ENCODE results near the gene HMGCR.
A peak's percentile ranks its signal among the peaks of the same experiment; 100 is the strongest.
"Not testable (repeated sequence)": the region's sequence is repeated elsewhere in the genome, so short reads cannot be mapped to it uniquely, and the experiment has no call there.

HMGCR gene

DNA sequence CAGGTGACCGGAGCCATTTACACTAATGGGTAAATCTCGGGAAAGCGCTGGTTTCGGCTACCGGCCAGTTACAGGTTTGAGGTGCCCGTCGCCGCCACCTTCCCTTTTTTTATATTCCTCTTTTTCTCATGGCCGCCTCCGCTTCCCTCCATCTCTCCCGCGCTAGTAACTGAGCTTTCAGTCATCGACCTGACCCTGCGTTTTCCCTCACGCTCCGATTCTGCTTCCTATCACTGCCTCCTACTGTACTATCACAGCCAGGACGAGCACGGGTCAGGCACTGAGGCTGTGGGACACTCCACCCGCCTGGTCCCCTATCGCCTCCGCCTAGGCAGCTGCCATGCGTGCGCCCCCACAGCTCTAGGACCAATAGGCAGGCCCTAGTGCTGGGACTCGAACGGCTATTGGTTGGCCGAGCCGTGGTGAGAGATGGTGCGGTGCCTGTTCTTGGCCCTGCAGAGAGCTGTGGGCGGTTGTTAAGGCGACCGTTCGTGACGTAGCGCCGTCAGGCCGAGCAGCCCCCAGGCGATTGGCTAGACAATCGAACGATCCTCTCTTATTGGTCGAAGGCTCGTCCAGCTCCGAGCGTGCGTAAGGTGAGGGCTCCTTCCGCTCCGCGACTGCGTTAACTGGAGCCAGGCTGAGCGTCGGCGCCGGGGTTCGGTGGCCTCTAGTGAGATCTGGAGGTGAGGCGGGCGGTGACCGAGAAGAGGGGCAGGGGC is at the start of gene HMGCR:
TSS of gene HMGCR (plus strand) at position 606 of the 722 bp plus-strand sequence. CDS start 5,386 bp downstream, outside the sequence.
- TF ChIP-seq, protein P1, sequence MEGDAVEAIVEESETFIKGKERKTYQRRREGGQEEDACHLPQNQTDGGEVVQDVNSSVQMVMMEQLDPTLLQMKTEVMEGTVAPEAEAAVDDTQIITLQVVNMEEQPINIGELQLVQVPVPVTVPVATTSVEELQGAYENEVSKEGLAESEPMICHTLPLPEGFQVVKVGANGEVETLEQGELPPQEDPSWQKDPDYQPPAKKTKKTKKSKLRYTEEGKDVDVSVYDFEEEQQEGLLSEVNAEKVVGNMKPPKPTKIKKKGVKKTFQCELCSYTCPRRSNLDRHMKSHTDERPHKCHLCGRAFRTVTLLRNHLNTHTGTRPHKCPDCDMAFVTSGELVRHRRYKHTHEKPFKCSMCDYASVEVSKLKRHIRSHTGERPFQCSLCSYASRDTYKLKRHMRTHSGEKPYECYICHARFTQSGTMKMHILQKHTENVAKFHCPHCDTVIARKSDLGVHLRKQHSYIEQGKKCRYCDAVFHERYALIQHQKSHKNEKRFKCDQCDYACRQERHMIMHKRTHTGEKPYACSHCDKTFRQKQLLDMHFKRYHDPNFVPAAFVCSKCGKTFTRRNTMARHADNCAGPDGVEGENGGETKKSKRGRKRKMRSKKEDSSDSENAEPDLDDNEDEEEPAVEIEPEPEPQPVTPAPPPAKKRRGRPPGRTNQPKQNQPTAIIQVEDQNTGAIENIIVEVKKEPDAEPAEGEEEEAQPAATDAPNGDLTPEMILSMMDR (conservative IDR thresholded peaks at IDR 0.05; ENCODE audit: low read depth), result peak; percentile 81
- peak within 1 kb of the TSS; percentile 95 for H3K27ac ChIP-seq
- peak; percentile 97 for DNase-seq (ENCODE audit: low spot score)
- ChIA-PET CTCF (interaction anchor here (0.6 to 1.3 kb wide), 7 partner anchors 19 to 412 kb away, joined by 3 to 7 read pairs (median 3); partner anchors contain the start of gene ANKRD31), POLR2A (ENCODE audit: low non-redundant PET) (interaction anchor here (0.5 to 1.0 kb wide), 6 partner anchors 13 to 669 kb away, joined by 3 to 7 read pairs (median 3); partner anchors contain the start of gene ANKRD31)

DNA sequence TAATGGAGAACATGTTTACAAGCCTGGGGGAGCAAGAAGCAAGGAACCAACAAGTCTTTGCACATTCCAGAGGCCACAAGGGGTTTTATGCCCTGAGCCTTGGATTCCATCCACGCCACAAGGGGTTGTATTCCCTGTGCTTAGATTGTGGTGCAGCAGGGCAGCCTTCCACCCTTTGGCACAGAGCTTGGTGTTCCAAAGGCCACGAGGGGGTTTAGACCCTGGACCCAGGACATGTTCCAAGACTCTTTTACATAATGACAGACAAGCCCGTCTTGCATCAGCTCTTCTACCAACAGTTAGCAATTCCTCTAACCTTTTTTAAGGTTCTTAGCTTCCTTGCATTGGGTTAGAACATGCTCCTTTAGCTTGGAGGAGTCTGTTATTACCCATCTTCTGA is 45.2 kb upstream of the HMGCR start:
- POLR2A ChIA-PET (ENCODE audit: low non-redundant PET); H3K27ac ChIP-seq; DNase-seq (ENCODE audit: low spot score): not testable (repeated sequence)
- CTCF ChIA-PET, result interaction anchor here (0.5 to 0.7 kb wide), 5 partner anchors 13 to 1864 kb away, joined by 3 to 5 read pairs (median 3); no protein-coding TSS in a partner anchor

DNA sequence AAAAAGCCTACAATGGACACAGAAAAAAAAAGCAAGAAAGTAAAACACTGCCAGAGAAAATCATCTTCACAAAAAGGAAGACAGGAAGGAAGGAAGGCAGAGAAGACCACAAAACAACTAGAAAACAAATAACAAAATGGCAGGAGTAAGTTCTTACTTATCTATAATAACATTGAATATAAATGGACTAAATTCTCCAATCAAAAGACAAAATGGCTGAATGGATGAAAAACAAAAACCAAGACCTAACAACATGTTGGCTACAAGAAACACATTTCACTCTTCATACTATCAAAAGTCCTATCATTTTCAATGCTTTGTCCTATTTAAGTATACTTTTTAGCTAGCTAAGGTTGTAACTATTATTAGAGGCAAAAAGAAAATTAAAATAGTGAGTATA is 36.9 kb upstream of the HMGCR start:
- no peak overlapping the region for H3K27ac ChIP-seq
- ChIA-PET CTCF (no interaction called here), POLR2A (ENCODE audit: low non-redundant PET) (no interaction called here)
- no peak for DNase-seq (ENCODE audit: low spot score)
- TF ChIP-seq, protein P1 (conservative IDR thresholded peaks at IDR 0.05; ENCODE audit: low read depth), result no peak

DNA sequence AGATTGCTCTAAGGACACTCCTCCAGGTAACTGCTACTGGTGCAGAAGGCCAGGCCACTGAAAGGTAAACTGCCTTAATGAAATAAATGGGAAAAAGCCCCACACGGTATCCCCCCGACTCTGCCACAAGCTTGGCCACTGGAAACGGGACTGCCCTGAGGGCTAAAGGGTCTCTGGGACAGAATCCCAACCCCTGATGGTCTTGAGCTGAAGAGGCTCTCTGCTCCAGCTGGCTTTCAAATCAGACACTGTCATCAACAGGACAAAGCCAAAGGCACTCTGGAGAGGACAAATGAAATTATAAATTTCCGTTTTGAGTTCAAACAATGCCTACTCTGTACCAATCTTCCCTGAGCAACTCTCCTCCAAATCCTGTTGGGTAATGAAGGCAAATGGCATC is 33.6 kb upstream of the HMGCR start:
- TF ChIP-seq, protein P1 (conservative IDR thresholded peaks at IDR 0.05; ENCODE audit: low read depth), result no peak
- ChIA-PET POLR2A (ENCODE audit: low non-redundant PET) (no interaction called here), CTCF (interaction anchor here (0.7 kb wide), 1 partner anchor 11 kb away, joined by 3 read pairs; no protein-coding TSS in a partner anchor)
- DNase-seq (ENCODE audit: low spot score), result no peak
- no peak overlapping the region for H3K27ac ChIP-seq

DNA sequence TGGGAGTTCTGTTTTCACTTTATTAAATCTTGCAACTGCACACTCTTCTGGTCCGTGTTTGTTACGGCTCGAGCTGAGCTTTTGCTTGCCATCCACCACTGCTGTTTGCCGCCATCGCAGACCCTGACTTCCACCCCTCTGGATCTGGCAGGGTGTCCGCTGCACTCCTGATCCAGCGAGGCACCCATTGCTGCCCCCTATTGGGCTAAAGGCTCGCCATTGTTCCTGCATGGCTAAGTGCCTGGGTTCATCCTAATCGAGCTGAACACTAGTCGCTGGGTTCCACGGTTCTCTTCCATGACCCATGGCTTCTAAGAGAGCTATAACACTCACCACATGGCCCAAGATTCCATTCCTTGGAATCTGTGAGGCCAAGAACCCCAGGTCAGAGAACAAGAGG is 32.5 kb upstream of the HMGCR start:
- DNase-seq (ENCODE audit: low spot score); POLR2A ChIA-PET (ENCODE audit: low non-redundant PET); H3K27ac ChIP-seq: not testable (repeated sequence)
- CTCF ChIA-PET, result interaction anchor here (0.6 kb wide), 1 partner anchor 12 kb away, joined by 3 read pairs; no protein-coding TSS in a partner anchor

DNA sequence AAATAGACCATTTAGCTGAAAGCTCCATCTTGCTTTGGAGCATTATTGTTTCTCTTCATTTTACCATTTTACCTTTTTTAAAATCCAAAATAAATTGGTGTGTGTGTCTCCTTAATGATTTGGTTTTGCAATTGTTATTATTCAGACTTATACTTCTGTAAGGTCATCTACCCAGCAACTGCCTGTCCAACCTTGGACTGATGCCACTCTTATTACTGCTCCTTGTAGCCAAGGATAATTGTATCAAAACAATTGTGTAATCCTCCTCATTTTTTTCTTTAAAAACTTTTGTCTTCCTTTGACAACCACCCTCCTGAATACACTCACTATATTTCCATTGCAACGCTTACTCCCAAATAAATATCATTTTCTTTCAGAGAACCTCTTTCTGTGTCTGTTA is 30.3 kb upstream of the HMGCR start:
- CTCF ChIA-PET, result no interaction called here

DNA sequence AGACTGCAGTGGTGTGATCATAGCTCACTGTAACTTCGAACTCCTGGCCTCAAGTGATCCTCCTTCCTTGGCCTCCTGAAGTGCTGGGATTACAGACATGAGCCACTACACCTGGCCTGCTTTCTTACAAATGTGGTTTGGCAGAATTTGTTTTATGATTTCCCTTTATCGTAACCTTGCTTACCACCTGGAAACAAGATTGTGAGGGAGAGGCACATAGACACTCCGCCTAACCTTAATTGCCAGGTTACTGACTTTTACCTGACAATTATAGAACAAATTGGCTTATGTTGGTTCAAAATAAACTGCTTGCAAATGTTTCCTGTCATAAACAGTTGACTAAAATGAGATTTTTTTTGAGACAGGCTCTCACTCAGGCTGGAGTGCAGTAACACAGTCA is 26.8 kb upstream of the HMGCR start:
- POLR2A ChIA-PET (ENCODE audit: low non-redundant PET), result no interaction called here
- CTCF ChIA-PET, result no interaction called here
- DNase-seq (ENCODE audit: low spot score), result no peak
- TF ChIP-seq, protein P1 (conservative IDR thresholded peaks at IDR 0.05; ENCODE audit: low read depth), result no peak
- H3K27ac ChIP-seq, result no peak overlapping the region

More for the DNA sequence above, 30.3 kb upstream of the HMGCR start:
- POLR2A ChIA-PET (ENCODE audit: low non-redundant PET), result no interaction called here
- no peak overlapping the region for H3K27ac ChIP-seq
- TF ChIP-seq, protein P1 (conservative IDR thresholded peaks at IDR 0.05; ENCODE audit: low read depth), result no peak
- DNase-seq (ENCODE audit: low spot score), result no peak

DNA sequence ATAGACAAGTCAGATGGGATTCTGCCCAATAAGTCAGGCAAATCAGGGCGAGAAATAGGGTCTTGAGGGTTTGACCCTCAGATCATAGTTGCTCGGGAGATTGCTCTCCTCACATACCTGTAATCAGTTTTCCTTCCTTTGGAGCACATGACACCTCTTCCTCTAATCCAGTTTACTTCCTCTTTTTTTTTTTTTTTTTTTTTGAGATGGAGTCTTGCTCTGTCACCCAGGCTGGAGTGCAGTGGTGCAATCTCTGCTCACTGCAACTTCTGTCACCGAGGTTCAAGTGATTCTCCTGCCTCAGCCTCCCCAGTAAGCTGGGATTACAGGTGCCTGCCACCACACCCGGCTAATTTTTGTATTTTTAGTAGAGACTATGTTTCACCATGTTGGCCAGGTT is 17.9 kb upstream of the HMGCR start:
- DNase-seq (ENCODE audit: low spot score); CTCF ChIA-PET; H3K27ac ChIP-seq: not testable (repeated sequence)
- POLR2A ChIA-PET (ENCODE audit: low non-redundant PET), result interaction anchor here (1.3 kb wide), 1 partner anchor 18 kb away, joined by 3 read pairs; the partner anchor contains the start of gene HMGCR

All from RWPE1 (cell line).